Activated CD4-positive, alpha-beta T cell treated with anti-CD3 and anti-CD28 coated beads for 1 hour (primary cell): ENCODE data around the gene RBKS.
A peak's percentile ranks its signal among the peaks of the same experiment; 100 is the strongest.
"Not testable (repeated sequence)": the region's sequence is repeated elsewhere in the genome, so short reads cannot be mapped to it uniquely, and the experiment has no call there.

Experiments
- DNase-seq: peaks from one replicate; pipeline ENCODE4 v3.0.0-alpha.2; 2020

Gene RBKS

GRCh38 chr2:27796791-27797765, 93.1 kb downstream of the RBKS start:
- no peak for DNase-seq

- DNase-seq = no peak
These were observed 94.3 kb downstream of the RBKS start for GRCh38 chr2:27795868-27796277.

- DNase-seq = no peak
These were observed 94.9 kb downstream of the RBKS start for GRCh38 chr2:27795093-27795834.

GRCh38 chr2:27792759-27793158, 97.4 kb downstream of the RBKS start:
- DNase-seq = no peak

- DNase-seq = no peak
These were observed 99.4 kb downstream of the RBKS start for GRCh38 chr2:27790796-27791195.

GRCh38 chr2:27782701-27783100, 107.5 kb downstream of the RBKS start:
- no peak for DNase-seq

GRCh38 chr2:27781496-27781895, 108.7 kb downstream of the RBKS start:
- DNase-seq = no peak

GRCh38 chr2:27779417-27780055, 110.7 kb downstream of the RBKS start:
- DNase-seq = no peak

GRCh38 chr2:27776696-27777095, 113.5 kb downstream of the RBKS start:
- no peak for DNase-seq

GRCh38 chr2:27776097-27776496, 114.1 kb downstream of the RBKS start:
- DNase-seq = no peak

- DNase-seq = no peak
These were observed 116.2 kb downstream of the RBKS start for GRCh38 chr2:27773959-27774358.

- no peak for DNase-seq
These were observed 117.4 kb downstream of the RBKS start for GRCh38 chr2:27772804-27773203.

- DNase-seq = peak; percentile 84
These were observed 118.4 kb downstream of the RBKS start, which contains the start of gene MRPL33 for GRCh38 chr2:27771548-27772335. Gene MRPL33 (plus strand): TSS chr2:27771719. CDS start chr2:27771778, 59 bp downstream.

GRCh38 chr2:27771202-27771547, 119.0 kb downstream of the RBKS start:
- DNase-seq = no peak

GRCh38 chr2:27766287-27766661, 123.9 kb downstream of the RBKS start:
- no peak for DNase-seq

GRCh38 chr2:27765621-27766286, 124.4 kb downstream of the RBKS start:
- DNase-seq = peak; percentile 39

- not testable (repeated sequence) for DNase-seq
These were observed 125.7 kb downstream of the RBKS start for GRCh38 chr2:27764526-27764925.

- DNase-seq = no peak
These were observed 126.3 kb downstream of the RBKS start for GRCh38 chr2:27763907-27764267.

- no peak for DNase-seq
These were observed 127.0 kb downstream of the RBKS start for GRCh38 chr2:27762951-27763906.

- no peak for DNase-seq
These were observed 133.4 kb downstream of the RBKS start for GRCh38 chr2:27756544-27757498.
